T1000 (cell line): ENCODE results near the gene NDUFC2.
"Not testable (repeated sequence)": the region's sequence is repeated elsewhere in the genome, so short reads cannot be mapped to it uniquely, and the experiment has no call there.

ENCODE experiments used
- DNase-seq: peaks from one replicate; lab custom pipeline; 2025; ENCODE audit warnings: mixed read lengths; lab: John Stamatoyannopoulos, UW

The NDUFC2 gene

GRCh38 chr11:78080084-78080817 is 589 bp upstream of the NDUFC2 start:
- no peak for DNase-seq

DNA sequence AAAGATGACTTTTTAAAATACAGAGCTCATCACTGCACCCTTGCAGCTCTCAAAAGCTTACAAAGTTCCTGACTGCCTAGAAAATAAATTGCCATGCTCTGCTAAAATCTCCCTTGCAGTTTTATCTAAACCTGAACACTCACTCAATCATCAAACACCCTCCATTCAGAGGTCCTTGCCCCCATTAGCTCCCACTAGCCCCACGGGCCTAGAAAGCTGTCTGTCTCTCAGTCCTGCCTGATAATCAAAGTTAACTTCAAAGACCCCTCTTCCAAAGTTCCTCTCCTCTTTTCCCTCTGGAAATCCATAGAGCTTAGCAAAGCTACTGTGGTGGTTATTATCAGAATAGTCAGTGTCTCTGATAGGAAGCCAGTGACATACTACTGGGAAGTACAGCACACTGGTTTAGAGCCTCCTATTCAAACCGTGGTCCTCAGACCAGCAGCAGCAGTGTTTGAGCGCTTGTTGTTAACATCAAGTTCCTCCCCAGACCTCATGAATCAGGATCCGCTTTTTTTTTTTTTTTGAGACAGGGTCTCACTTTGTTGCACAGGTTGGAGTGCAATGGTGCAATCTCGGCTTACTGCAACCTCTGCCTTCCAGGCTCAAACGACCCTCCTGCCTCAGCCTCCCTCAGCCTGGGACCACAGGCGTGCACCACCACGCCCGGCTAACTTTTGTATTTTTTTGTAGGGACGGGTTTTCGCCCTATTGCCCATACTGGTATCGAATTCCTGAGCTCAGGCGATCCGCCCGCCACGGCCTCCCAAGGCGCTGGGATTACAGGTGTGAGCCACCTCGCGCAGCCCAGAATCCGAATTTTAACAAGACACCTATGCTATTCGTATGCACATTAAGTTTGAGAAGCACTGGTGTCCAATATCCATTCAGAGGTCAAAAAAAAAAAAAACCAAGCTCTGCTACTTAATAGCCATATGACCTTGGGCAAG is 1.2 kb downstream of the NDUFC2 start:
- no peak for DNase-seq

DNA sequence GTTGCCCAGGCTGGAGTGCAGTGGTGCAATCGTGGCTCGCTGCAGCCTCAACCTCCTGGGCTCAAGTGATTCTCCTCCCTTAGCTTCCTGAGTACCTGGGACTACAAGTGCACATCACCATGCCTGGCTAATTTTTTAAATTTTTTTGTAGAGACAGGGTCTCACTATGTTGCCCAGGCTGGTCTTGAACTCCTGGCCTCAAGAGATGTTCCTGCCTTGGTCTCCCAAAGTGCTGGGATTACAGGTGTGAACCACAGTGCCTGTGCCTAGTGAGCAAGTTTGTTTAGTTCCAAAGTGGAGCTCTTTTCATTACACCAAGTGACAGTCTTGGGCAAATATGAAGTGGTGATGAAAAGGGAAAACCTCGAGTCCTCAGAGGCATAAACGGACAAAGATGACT is 2.1 kb downstream of the NDUFC2 start:
- DNase-seq: not testable (repeated sequence)

DNA sequence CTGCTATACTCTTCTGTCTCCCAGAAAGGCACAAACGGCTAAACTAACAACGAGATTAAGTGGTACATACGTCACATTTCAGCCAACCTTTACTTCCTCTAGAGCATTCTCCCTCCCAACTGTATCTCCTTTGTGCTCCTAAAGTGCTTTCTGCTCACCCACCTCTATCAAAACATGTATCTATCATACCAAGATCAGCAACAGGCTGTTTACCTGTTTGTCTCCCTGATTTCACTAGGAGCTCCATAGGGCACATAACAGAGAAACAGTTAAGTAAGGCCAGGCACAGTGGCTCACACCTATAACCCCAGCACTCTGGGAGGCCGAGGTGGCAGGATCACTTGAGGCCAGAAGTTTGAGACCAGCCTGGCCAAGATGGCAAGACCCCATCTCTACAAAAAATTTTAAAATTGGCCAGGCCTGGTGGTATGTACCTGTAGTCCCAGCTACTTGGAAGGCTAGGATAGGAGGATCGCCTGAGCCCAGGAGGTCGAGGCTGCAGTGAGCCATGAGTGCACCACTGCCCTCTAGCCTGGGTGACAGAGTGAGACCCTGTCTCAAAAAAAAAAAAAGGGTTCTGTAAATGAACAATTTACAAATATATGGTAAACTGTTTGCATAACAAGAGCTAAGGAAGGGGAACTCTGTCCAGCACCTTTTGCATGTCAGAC is 2.8 kb downstream of the NDUFC2 start:
- DNase-seq: no peak

- DNase-seq: no peak
These were observed 4.9 kb downstream of the NDUFC2 start for GRCh38 chr11:78074756-78075155.

DNA sequence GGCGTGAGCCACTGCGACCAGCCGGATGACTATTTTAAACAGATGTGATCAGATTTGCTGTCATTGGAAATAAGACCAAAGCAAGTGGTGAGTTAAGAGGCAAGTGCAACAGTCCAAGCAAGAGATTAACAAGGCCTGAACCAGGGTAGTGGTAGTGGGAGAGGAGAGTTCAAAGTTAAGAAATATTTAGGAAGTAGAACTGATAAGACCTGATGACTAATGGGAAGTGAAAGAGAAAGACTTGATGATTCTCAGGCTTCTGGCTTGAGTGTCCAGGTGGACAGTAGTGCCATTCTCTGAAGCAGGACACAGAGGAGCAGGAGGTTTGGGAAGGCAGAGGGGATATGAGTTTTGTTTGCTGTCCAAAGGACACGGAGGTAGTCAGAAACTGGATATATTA is 7.2 kb downstream of the NDUFC2 start:
- DNase-seq: no peak

DNA sequence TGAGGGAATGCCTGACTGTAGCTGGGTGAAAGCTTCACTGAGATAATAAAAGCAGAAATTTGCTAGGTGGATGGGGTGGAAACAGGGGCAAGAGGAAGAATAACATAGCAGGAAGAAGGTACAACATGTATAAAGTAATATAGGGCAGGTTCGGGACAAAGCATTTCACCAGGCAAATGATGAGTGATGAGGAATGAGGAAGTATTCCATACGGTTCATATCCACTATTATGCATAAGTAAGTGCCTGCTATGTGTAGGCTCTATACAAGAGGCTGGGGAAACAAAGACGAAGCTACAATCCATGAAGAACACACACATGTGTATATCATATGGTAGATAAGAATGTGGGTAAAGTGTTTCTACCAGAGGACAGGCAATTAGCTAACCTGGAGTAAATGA is 7.9 kb downstream of the NDUFC2 start:
- DNase-seq: no peak

GRCh38 chr11:78070621-78071020 is 9.0 kb downstream of the NDUFC2 start:
- DNase-seq: no peak

GRCh38 chr11:78069465-78069864 is 10.2 kb downstream of the NDUFC2 start:
- no peak for DNase-seq

DNA sequence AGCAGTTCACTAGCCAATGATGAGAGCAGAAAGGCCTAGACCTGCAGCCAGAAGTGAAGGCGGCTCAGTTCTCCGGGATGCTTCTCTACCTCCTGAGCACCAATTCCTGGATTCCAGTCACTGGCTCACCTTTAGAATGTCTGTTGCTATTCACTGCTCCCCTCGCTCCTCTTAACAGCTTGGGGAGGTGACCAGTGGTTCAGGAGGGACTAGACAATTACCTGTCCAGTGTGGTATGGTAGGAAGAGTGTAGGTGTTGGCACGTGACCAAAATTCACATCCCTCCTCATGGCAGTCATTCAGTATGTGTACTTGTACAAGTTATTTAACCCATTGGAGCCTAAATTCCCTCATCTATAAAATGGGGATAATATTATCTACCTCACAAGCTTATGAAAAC is 12.0 kb downstream of the NDUFC2 start:
- no peak for DNase-seq

GRCh38 chr11:78066471-78066870 is 13.2 kb downstream of the NDUFC2 start:
- no peak for DNase-seq

GRCh38 chr11:78065203-78065602 is 14.5 kb downstream of the NDUFC2 start:
- no peak for DNase-seq

DNA sequence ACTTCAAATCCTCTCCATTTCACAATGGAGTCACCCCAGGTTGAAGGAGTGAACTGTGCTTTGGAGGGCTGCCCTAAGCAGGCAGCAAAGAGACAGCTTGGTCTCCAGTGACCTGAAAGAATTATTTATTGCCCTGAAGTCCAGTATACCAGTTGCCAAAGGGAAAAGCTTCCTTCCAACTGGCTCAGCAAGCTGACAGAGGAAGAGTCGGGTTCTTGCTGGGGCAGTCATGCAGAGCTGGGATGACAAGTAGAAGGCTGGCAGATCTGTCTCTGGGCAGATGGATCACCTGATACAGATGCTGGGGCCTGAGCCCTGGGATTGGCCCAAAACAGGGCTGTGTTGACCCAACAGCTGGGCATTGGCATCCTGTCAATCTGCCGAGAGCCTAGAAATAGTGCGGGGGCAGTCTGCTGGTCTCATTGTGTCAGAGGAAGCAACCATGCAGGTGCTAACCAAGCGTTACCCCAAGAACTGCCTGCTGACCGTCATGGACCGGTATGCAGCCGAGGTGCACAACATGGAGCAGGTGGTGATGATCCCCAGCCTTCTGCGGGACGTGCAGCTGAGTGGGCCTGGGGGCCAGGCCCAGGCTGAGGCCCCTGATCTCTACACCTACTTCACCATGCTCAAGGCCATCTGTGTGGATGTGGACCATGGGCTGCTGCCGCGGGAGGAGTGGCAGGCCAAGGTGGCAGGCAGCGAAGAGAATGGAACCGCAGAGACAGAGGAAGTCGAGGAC is 16.1 kb downstream of the NDUFC2 start, which contains the start of gene THRSP:
TSS of gene THRSP (plus strand) at position 422 of the 742 bp plus-strand sequence. CDS start at position 443, 21 bp downstream.
- DNase-seq: no peak

DNA sequence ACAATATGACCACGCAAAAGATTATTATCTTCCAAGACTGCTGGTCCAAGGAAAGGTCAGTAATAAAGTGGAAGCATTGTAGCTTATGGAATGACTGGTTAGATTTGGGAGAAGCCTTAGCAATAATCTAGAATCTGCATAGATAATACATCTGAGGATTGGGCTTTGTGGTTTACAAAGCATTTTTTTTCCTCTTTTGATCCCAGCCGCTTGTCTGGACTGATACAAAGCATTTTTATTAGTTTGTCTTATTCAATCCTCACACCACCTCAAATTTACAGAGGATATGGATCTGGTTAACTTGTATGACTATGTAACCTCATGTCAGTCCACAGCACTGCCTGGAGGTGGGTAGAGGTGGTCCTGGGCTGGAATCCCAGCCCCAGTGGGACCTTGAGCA is 17.0 kb downstream of the NDUFC2 start:
- DNase-seq: no peak

DNA sequence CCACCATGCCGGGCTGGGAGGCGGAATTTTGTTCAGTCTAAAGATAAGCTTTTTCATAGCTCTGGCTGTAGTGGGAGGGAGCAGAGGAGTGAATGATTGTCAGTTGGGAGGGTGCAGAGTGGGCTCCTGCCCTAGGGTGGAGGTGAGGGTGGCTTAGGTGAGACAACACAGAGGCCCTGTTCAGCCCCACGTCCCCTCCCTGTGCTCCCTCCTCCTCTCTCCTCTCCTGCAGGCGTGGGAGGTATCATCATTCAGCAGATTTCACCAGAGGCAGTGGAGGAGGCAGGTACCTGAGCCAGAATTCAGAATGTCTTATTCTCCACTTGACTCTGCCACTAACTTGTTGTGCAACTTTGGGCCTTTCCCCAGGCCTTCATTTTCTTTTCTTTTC is 17.7 kb downstream of the NDUFC2 start:
- no peak for DNase-seq

GRCh38 chr11:78061088-78061920 is 18.4 kb downstream of the NDUFC2 start:
- DNase-seq: no peak

- no peak for DNase-seq
These were observed 19.1 kb downstream of the NDUFC2 start for GRCh38 chr11:78060533-78060932.

DNA sequence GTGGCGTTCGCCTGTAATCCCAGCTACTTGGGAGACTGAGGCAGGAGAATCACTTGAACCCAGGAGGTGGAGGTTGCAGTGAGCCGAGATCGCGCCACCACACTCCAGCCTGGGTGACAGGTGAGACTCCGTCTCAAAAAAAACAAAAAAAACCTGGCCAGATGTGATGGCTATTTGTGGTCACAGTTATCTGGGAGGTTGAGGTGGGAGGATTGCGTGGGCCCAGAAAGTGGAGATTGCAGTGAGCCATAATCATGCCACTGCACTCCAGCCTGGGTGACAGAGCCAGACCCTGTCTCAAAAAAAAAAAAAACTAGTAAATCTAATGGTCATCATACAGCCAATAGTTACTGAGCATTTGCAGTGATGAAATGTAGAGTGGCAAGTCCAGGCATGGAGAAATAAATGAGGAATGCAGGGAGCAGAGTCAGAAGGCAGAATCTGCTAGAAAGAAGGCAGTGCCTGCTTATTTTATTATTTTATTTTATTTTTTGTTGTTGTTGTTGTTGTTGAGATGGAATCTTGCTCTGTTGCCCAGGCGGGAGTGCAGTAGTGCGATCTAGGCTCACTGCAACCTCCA is 19.8 kb downstream of the NDUFC2 start:
- DNase-seq: not testable (repeated sequence)

DNA sequence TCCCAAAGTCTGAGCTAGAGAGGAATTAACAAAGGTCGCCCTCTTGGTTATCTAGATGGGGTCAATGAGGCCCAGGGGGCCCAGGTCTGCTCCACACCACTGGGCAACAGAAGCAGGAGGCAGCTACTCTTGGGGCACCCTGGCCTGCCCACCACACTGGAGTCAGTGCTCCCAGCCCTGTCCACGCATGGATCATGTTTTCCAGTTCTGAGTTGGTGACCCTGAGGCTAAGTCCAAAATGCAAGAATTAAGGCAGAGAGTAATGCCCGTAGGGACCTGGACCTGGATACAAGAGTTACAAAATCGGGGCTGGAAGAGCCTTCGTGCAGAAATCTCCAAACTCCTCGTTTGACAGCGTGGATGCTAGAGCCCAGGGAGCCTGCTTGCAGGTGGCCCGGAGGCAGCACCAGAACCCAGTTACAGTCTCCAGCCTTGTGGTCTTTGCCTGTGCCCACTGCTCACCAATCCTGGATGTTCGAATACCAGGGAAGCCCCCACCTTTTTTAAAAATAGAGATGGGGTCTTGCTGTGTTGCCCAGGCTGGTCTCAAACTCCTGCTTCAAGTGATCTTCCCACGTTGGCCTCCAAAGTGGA is 22.1 kb downstream of the NDUFC2 start:
- no peak for DNase-seq

GRCh38 chr11:78056093-78056492 is 23.6 kb downstream of the NDUFC2 start:
- DNase-seq: no peak
